ENCODE measurements around the gene GRXCR1.

DNA sequence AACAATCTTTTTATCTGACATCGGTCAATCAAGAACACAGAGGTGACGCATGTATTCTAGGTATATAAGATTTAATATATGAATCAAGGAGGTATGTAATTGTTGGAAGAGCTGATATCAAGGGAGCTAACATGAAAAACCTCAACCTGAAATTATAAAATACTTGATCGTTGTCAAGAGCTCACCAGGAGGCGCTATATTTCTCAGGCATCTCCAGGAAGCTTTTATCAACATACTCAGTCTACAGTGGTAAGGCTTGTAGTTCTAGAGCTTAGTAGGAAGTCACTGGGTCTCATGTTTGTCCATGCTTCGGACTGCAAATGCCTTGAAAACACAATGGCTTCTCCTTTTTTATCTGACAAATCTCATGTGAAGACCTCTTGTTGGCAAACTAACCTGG, 156.1 kb downstream of the GRXCR1 start:
- TF ChIP-seq POLR2AphosphoS2 (IDR thresholded peaks at IDR 0.05; ENCODE audit: low read depth, low read length) (no peak), POLR2AphosphoS5 (IDR thresholded peaks at IDR 0.05; ENCODE audit: low read depth, low read length) (no peak), SP5 (CRISPR knock-in tag; IDR thresholded peaks at IDR 0.05; ENCODE audit: borderline replicate concordance, low read depth) (no peak), NR2F6 (IDR thresholded peaks at IDR 0.05) (no peak), NR2F6 (CRISPR knock-in tag; IDR thresholded peaks at IDR 0.05) (no peak)
- TF ChIP-seq, protein P1, sequence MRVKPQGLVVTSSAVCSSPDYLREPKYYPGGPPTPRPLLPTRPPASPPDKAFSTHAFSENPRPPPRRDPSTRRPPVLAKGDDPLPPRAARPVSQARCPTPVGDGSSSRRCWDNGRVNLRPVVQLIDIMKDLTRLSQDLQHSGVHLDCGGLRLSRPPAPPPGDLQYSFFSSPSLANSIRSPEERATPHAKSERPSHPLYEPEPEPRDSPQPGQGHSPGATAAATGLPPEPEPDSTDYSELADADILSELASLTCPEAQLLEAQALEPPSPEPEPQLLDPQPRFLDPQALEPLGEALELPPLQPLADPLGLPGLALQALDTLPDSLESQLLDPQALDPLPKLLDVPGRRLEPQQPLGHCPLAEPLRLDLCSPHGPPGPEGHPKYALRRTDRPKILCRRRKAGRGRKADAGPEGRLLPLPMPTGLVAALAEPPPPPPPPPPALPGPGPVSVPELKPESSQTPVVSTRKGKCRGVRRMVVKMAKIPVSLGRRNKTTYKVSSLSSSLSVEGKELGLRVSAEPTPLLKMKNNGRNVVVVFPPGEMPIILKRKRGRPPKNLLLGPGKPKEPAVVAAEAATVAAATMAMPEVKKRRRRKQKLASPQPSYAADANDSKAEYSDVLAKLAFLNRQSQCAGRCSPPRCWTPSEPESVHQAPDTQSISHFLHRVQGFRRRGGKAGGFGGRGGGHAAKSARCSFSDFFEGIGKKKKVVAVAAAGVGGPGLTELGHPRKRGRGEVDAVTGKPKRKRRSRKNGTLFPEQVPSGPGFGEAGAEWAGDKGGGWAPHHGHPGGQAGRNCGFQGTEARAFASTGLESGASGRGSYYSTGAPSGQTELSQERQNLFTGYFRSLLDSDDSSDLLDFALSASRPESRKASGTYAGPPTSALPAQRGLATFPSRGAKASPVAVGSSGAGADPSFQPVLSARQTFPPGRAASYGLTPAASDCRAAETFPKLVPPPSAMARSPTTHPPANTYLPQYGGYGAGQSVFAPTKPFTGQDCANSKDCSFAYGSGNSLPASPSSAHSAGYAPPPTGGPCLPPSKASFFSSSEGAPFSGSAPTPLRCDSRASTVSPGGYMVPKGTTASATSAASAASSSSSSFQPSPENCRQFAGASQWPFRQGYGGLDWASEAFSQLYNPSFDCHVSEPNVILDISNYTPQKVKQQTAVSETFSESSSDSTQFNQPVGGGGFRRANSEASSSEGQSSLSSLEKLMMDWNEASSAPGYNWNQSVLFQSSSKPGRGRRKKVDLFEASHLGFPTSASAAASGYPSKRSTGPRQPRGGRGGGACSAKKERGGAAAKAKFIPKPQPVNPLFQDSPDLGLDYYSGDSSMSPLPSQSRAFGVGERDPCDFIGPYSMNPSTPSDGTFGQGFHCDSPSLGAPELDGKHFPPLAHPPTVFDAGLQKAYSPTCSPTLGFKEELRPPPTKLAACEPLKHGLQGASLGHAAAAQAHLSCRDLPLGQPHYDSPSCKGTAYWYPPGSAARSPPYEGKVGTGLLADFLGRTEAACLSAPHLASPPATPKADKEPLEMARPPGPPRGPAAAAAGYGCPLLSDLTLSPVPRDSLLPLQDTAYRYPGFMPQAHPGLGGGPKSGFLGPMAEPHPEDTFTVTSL (CRISPR knock-in tag; IDR thresholded peaks at IDR 0.05; ENCODE audit: borderline replicate concordance): no peak
- TF ChIP-seq, protein P2, sequence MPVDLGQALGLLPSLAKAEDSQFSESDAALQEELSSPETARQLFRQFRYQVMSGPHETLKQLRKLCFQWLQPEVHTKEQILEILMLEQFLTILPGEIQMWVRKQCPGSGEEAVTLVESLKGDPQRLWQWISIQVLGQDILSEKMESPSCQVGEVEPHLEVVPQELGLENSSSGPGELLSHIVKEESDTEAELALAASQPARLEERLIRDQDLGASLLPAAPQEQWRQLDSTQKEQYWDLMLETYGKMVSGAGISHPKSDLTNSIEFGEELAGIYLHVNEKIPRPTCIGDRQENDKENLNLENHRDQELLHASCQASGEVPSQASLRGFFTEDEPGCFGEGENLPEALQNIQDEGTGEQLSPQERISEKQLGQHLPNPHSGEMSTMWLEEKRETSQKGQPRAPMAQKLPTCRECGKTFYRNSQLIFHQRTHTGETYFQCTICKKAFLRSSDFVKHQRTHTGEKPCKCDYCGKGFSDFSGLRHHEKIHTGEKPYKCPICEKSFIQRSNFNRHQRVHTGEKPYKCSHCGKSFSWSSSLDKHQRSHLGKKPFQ (CRISPR knock-in tag; IDR thresholded peaks at IDR 0.05; ENCODE audit: insufficient replicate concordance): no peak

All from HepG2 (cell line).